Aorta (tissue), 5 donors: ENCODE results near the gene RIMKLB. TPM values are rescaled to one million over a fixed set of nuclear protein-coding genes. Genes with fewer than 3 reads are reported as not detected.

Experiments
- ATAC-seq: fragments of 200-7000 bp; cut with Tn5 transposase; one replicate; pipeline ENCODE4 v1.9.1; 2022; ENCODE audit warnings: moderate library complexity; ENCODE audit not compliant: low FRiP score
- DNase-seq, 2 donors: peaks; one replicate each; pipeline ENCODE4 v3.0.0-alpha.2; 2020
- H3K27ac ChIP-seq, 2 donors: one replicate each; pipeline ENCODE4 v1.5.1; 2013; ENCODE audit warnings: low read length in 2 of 2, mild to moderate bottlenecking in 2 of 2, moderate library complexity in 2 of 2, control low read depth in 1 of 2, inconsistent platforms in 1 of 2, low read depth in 1 of 2
- H3K27me3 ChIP-seq, 2 donors: one replicate each; pipeline ENCODE4 v1.6.1; 2013; ENCODE audit warnings: control low read depth in 1 of 2, low read length in 1 of 2, mild to moderate bottlenecking in 1 of 2, moderate library complexity in 1 of 2; ENCODE audit not compliant: insufficient read depth in 2 of 2, control insufficient read depth in 1 of 2
- H3K36me3 ChIP-seq, 2 donors: one replicate each; pipeline ENCODE4 v1.6.1; 2013; ENCODE audit warnings: control low read depth in 1 of 2, low read length in 1 of 2, mild to moderate bottlenecking in 1 of 2; ENCODE audit not compliant: insufficient read depth in 2 of 2, control insufficient read depth in 1 of 2
- H3K4me1 ChIP-seq, 2 donors: one replicate each; pipeline ENCODE4 v1.6.1; 2013; ENCODE audit warnings: low read length in 2 of 2, control low read depth in 1 of 2, mild to moderate bottlenecking in 1 of 2, moderate library complexity in 1 of 2; ENCODE audit not compliant: insufficient read depth in 2 of 2, control insufficient read depth in 1 of 2
- H3K4me3 ChIP-seq, 2 donors: one replicate each; pipeline ENCODE4 v1.5.1; 2013; ENCODE audit warnings: low read length in 2 of 2, control low read depth in 1 of 2, mild to moderate bottlenecking in 1 of 2
- H3K9me3 ChIP-seq: one replicate; pipeline ENCODE4 v1.6.1; 2013; ENCODE audit warnings: mild to moderate bottlenecking, low read length; ENCODE audit not compliant: control insufficient read depth
- WGBS, 2 donors: extraction: QIAGEN DNeasy Blood & Tissue Kit; methylation state at CpG; one replicate each; pipeline ENCODE4 v1.1.7; 2013; 5-methylcytosine and 5-hydroxymethylcytosine counted together
- intact Hi-C, 2 donors: fragments of 100-400 bp; cut with DNase I; formaldehyde crosslinking; loops; one replicate each; pipeline versions ENCODE4 v1.14.2 to v1.15.0; 2022
- polyA plus RNA-seq, 2 donors: library from polyadenylated mRNA; stranded (reverse); fragments of 200-250 nt; gene quantifications; one replicate each; pipeline ENCODE4 v1.2.3, GENCODE V29; 2013
- total RNA-seq, 2 donors: library from RNA; stranded (reverse); fragmentation: NEBNext Ultra II Directional; extraction: Animal tissue kit (Norgen Biotek cat#: 25700); gene quantifications; one replicate each; pipeline ENCODE4 v1.2.1, GENCODE V29; 2021
- donor health status: healthy with polysubstance abuse.
- donor health status: Bipolar disorder and iron deficiency.
- donor health status: DM: no; HTN: no; CAD: no.
- donor health status: DM: no; HTN: no; CAD: no.
- donor health status: DM: yes; HTN: yes; CAD: no.

Gene RIMKLB
- total and polyA plus RNA-seq, 4 donors: 42.6 to 117 (median 88.2) TPM

DNA sequence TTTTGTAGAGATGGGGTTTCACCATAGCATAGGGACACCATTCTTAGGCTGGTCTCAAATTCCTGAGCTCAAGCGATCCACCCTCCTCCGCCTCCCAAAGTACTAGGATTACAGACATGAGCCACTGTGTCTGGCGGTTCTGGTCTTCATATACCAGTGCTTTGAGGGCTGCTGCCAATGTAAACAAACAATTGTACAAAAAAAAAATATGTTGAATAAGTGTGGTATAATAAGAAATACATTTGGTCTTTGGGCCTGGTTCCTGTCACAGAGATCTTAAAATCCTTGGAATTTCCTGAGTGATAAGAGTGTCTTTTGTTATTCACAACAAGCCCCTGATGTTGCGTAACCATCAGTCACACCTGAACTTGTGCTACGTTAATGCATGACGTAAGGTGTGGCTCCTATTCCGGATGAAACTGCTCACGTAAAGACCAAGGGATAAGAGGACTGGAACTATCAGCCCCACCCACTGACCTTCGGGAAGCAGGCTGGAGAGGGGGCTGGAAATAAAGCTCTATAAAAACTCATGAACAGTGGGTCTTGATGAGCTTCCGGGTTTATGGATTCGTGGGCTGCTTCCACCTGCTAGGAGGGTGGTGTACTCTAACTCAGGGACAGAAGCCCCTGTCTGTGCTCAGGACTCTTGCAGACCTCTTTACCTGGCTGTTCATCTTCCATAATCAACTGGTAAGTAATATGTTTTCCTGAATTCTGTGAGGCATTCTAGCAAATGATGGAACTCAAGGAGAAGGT lies 16.5 kb upstream of the RIMKLB start:
- ATAC-seq: peak; percentile 51
- Histone ChIP-seq H3K27ac (peak overlapping the region in 1 of 2 donors; percentile 41), H3K4me1 (no peaks in the 10 kb centered on the region)

DNA sequence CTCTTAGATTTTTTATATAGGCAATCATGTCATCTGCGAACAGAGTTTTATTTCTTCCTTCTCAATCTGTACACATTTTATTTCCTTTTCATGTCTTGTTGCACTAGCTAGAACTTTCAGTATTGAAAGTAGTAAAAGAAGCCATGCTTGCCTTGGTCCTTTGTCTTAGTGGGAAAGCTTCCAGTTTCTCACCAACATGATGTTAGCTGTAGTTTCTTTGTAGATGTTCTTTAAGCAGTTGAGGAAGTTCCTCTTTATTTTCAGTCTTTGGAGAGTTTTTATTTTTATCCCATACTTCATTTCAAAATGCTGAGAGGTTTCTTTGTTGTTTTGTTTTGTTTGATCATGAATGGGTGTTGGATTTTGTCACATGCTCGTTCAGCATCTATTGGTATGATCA lies 12.7 kb upstream of the RIMKLB start:
- no peaks in the 10 kb centered on the region for H3K27me3 ChIP-seq
- H3K4me3 ChIP-seq: no peak overlapping the region
- no peaks in the 10 kb centered on the region for H3K9me3 ChIP-seq
- 87 to 88% methylated on average over 2 of the region's 2 CpGs for WGBS, 2 donors
- ATAC-seq (no peak), DNase-seq (no peak)
- H3K4me1 ChIP-seq: no peaks in the 10 kb centered on the region
- no peak overlapping the region for H3K27ac ChIP-seq
- intact Hi-C loops: no loop called here
- no peaks in the 10 kb centered on the region for H3K36me3 ChIP-seq

More for the DNA sequence above, 16.5 kb upstream of the RIMKLB start:
- intact Hi-C loops: loop anchor here (5.0 kb wide), 1 partner anchor 211 kb away; no protein-coding TSS in a partner anchor
- Histone ChIP-seq H3K4me3 (no peak overlapping the region), H3K9me3 (no peaks in the 10 kb centered on the region), H3K27me3 (no peaks in the 10 kb centered on the region), H3K36me3 (no peaks in the 10 kb centered on the region)
- no peak for DNase-seq
- 11 to 12% methylated on average over 11 of the region's 11 CpGs for WGBS, 2 donors

DNA sequence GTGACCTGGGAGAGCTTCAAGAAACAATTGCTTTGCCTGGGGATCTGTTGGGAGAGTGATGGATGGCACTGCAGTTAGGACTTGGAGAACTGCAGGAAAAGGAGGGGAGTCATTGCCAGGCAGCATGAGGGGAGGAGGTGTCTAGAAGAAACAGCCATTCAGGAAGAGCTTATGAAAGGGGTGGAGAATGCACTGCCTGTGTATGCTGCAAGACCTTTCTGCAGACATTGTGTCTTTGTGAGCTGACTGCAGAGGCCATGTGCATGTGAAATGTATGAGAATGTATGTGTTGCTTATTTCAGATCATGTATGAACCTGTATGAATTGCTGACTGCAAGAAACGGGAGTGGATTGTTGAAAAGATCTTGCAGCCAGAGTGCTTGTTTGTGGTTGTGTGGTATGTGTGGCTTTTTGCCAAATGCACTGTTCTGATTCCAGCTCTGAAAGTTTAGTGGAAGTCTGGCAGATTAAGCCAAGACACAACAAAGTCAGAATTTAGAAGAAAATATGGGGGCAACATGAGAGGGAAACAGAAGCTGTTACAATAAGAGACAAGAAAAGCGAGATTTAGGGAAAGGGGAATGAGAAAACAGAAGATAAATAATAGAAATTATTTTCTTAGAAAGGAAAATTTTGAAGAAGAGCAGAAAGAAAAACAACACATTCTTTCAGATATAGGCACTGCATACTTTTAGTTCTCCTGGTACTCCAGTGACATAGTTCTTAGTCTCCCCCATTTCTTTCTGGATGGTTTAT lies 9.8 kb upstream of the RIMKLB start:
- H3K27me3 ChIP-seq: no peaks in the 10 kb centered on the region
- 2% methylated on average over 2 of the region's 2 CpGs for WGBS, 2 donors
- DNase-seq (peak in 1 of 2 donors; percentile 77), ATAC-seq (peak; percentile 95)
- no peaks in the 10 kb centered on the region for H3K36me3 ChIP-seq
- intact Hi-C loops: no loop called here
- peak overlapping the region; percentile 47 to 82 for H3K27ac ChIP-seq
- H3K4me1 ChIP-seq: no peaks in the 10 kb centered on the region
- no peaks in the 10 kb centered on the region for H3K9me3 ChIP-seq
- no peak overlapping the region for H3K4me3 ChIP-seq

DNA sequence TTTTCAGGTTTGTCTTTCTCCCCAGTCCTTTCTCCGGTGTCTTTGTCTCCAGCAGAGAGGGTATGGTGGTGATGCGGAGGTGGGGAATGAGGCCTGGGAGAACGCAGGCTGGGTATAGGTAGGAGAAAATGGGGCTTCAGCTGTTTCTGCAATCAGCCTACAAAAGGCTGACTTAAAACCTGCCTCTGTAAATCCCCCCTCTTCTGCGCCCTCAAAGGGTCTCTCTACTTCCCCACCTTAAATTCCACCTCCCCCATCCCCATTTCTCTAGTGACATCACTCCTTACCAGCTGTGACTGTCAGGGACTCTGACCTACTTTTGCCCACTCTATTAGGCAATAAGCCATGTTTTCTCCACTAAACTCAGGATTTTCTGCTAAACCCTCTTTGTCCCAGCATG lies 8.1 kb upstream of the RIMKLB start:
- Histone ChIP-seq H3K27ac (no peak overlapping the region), H3K4me1 (no peaks in the 10 kb centered on the region), H3K9me3 (no peaks in the 10 kb centered on the region), H3K36me3 (no peaks in the 10 kb centered on the region), H3K27me3 (no peaks in the 10 kb centered on the region), H3K4me3 (no peak overlapping the region)
- no peak for ATAC-seq
- DNase-seq: no peak
- 86 to 88% methylated on average over 4 of the region's 4 CpGs for WGBS, 2 donors
- intact Hi-C loops: no loop called here

DNA sequence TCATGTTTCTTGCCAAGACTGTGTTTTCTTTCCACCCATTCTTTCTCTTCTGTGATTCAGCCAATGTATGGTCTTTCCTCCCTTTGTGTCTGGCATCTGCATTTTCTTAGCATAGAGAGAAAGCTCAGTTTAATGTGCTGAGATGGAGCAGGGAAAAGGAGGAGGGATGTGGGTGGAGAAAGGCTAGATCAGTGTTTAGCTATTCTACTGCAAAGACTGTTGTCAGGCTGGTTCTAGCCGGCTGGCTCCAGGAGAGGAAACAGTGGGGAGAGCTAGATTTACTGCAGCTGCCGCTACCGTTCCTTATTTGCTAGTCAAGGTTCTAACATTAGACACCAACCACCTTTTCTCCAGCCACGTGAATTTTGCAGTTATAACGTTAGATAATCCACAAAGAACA lies 5.2 kb upstream of the RIMKLB start:
- Histone ChIP-seq H3K4me3 (no peak overlapping the region), H3K27me3 (no peaks in the 10 kb centered on the region), H3K9me3 (no peaks in the 10 kb centered on the region), H3K27ac (peak overlapping the region in 1 of 2 donors; percentile 71), H3K36me3 (no peaks in the 10 kb centered on the region), H3K4me1 (no peaks in the 10 kb centered on the region)
- ATAC-seq: peak; percentile 66
- DNase-seq: peak in 1 of 2 donors; percentile 72
- intact Hi-C loops: no loop called here
- 0 to 1% methylated on average over 5 of the region's 5 CpGs for WGBS, 2 donors

DNA sequence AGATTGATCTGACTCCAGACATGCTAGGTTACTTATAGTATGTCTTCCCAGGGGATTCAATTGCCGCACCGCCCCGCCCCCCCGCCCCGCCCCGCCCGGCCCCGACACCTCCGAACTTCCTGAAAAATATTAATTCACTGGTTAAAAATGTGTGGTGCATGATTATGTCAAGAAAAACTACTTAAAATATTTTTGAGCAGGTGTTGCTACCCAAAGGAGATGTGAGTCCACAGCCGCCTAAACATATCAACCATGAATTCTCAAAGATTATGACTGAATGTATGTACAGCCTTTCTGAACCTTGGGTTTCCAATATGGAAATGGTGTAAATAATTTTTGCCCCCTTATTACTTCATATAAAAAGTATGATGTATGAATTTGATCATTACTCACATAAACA lies 2.7 kb upstream of the RIMKLB start:
- Histone ChIP-seq H3K9me3 (no peaks in the 10 kb centered on the region), H3K27ac (no peak overlapping the region), H3K4me3 (no peak overlapping the region), H3K27me3 (no peaks in the 10 kb centered on the region), H3K36me3 (no peaks in the 10 kb centered on the region), H3K4me1 (no peaks in the 10 kb centered on the region)
- intact Hi-C loops: loop anchor here (5.0 kb wide), 2 partner anchors 42 to 82 kb away; no protein-coding TSS in a partner anchor
- no peak for ATAC-seq
- DNase-seq: no peak
- WGBS, 2 donors: 80 to 83% methylated on average over 9 to 10 of the region's 10 CpGs

DNA sequence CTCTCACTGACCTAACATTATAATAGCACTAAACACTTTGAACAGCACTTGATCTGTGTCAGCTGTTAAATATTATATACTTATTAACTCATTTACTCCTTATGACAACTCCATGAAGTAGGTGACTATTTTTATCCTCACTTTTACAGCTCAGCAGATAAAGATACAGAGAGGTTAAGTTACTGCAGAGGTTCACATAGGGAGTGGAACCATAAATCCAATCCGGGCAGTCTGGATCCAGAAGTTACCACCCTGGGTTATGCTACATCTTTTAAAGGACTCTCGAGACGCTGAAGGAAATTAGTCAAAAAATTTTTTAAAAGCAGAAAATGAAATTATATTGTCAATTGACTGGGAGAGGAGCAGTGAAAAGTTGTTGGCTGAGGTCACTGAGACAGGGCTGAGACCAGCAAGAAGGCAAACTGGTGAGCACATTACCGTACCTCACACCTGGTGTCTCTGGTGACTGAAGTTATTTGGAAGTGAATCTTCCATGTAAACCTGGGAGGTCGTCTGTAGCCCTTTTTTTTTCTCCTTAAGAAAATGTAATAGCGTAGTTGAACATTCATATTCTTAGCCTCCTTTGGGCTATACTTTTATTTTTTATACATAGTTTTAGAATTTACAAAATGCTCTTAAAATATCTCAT lies 1.2 kb upstream of the RIMKLB start:
- Histone ChIP-seq H3K36me3 (no peaks in the 10 kb centered on the region), H3K9me3 (no peaks in the 10 kb centered on the region), H3K27ac (peak overlapping the region; percentile 40 to 46), H3K4me3 (peak overlapping the region; percentile 89 to 98), H3K27me3 (no peaks in the 10 kb centered on the region), H3K4me1 (no peaks in the 10 kb centered on the region)
- DNase-seq: no peak
- WGBS, 2 donors: 4 to 8% methylated on average over 6 of the region's 6 CpGs
- no peak for ATAC-seq
- intact Hi-C loops: loop anchor here (5.0 kb wide), 2 partner anchors 41 to 81 kb away; no protein-coding TSS in a partner anchor

DNA sequence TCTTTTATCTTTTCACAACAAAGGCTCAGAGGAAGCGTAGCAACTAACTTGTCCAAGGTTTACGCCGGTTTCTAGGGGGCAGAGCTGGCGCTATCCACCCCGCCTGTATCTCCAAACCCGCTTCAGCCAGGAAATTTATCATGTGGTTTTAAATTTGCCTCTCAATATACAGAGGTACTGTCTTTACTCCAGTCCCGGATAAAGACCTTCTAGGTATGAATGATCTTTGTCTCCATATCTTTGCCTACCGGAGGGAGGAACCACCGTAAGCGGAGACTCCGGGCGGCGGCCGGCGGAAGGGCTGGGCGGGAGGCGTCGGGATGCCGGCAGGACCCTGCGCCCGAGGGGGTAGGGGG lies 693 bp upstream of the RIMKLB start:
- Histone ChIP-seq H3K4me1 (no peaks in the 10 kb centered on the region), H3K27me3 (no peaks in the 10 kb centered on the region), H3K9me3 (no peaks in the 10 kb centered on the region), H3K4me3 (peak overlapping the region; percentile 89 to 98), H3K27ac (peak overlapping the region; percentile 46 to 97), H3K36me3 (no peaks in the 10 kb centered on the region)
- 0% methylated on average over 21 of the region's 21 CpGs for WGBS, 2 donors
- DNase-seq (no peak), ATAC-seq (peak; percentile 56)
- intact Hi-C loops: loop anchor here (5.0 kb wide), 2 partner anchors 40 to 80 kb away; no protein-coding TSS in a partner anchor
